OCI-LY3 (cell line): ENCODE measurements around the gene IVD.

Experiments
- CTCF ChIP-seq: fragments of 200-600, 300-600 bp; sonication (generic); IDR thresholded peaks from 2 replicates; pipeline ENCODE4 v1.5.1; 2014; ENCODE audit warnings: antibody characterized with exemption, low read length, low read depth
- EZH2phosphoT487 ChIP-seq: fragments of 200-600 bp; shearing (Covaris generic); IDR thresholded peaks from 2 replicates; pipeline ENCODE4 v1.6.1; 2018; ENCODE audit warnings: antibody characterized with exemption, mixed run types, low read depth

GRCh38 chr15:40386480-40386879 lies 19.1 kb upstream of the IVD start:
- TF ChIP-seq CTCF = no peak
- TF ChIP-seq EZH2phosphoT487 = no peak
